Measurements from ENCODE around the gene HAUS5. TPM values are rescaled to one million over a fixed set of nuclear protein-coding genes. Genes with fewer than 3 reads are reported as not detected.

HAUS5 gene
- total RNA-seq, 1 experiment from 2014 or later, result 31.7 TPM

DNA sequence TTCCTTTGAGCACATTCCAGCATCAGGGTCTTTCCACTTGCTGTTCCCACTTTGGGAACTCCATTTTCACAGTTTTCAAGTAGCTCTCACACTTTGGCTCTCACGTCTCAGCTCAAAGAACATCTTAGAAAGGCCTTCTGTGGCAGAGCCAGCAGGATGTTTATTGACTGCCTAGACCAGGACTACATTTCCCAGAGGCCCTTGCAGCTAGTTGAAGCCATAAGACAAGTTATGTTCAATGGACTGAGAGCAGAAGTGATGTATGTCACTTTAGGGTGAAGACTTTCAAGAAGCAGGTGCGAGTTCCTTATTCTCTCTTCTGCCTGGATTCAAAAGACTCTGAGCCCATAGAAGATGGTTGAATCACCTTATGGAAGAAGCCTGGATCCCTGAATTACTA, 4.3 kb upstream of the HAUS5 start (continued):
- TF ChIP-seq ZFX (IDR thresholded peaks at IDR 0.05), result no peak
- TF ChIP-seq, protein P1, sequence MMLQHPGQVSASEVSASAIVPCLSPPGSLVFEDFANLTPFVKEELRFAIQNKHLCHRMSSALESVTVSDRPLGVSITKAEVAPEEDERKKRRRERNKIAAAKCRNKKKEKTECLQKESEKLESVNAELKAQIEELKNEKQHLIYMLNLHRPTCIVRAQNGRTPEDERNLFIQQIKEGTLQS (IDR thresholded peaks at IDR 0.05), result no peak

DNA sequence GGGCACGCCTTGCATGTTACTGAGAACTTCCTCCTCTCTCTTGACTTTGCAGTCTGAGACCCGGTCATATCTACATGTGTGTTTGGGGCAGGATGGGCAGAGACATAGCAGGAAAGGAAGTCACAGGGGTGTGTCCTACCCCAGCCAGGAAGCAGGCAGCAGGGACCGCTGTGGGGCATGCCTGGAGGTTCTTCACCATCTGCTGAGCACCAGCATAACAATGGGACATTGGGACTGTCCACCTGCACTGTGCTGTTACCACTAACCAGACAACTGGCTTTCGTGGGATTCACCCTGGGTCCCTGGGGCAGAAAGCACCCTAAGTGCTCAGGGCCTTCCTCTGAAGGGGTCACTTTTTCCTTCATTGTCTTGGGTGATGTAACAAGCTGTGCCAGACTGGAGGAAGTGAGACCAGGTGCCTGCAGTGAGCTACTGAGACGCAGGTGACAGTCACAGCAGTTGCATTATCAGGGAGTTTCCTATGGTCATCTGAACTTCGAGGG, 2.6 kb upstream of the HAUS5 start:
- no TSS peak for BruUV-seq (replicated peaks)

More for the DNA sequence above, 2.6 kb upstream of the HAUS5 start:
- ChIA-PET RAD21 (ENCODE audit: low non-redundant PET in 1 of 2, low total read pairs in 2 of 2, uncharacterized antibody in 2 of 2, unreplicated experiment in 2 of 2) (no interaction called here), POLR2A (no interaction called here), CTCF (no interaction called here)
- no peak overlapping the region for H3K9ac ChIP-seq (ENCODE audit: low read length)
- H3K4me2 ChIP-seq (ENCODE audit: low read length), result no peak overlapping the region
- peaks cover 0 to 3% of the 10 kb centered on the region in 2 experiments; a peak in 1 of 4 replicates for H3K9me3 ChIP-seq (ENCODE audit: control insufficient read depth in 1 of 2, insufficient read depth in 1 of 2, low read depth in 1 of 2, low read length in 2 of 2)
- H4K20me1 ChIP-seq (ENCODE audit: insufficient read depth), result no peaks in the 10 kb centered on the region
- intact Hi-C loops (cut with micrococcal nuclease), result no loop called here
- H3K79me2 ChIP-seq (ENCODE audit: insufficient read depth, low read length), result peaks cover 5% of the 10 kb centered on the region; the same call in 1 of the 2 replicates
- no peaks in the 10 kb centered on the region; a peak in 1 of 4 replicates for H3K36me3 ChIP-seq (ENCODE audit: control insufficient read depth in 1 of 2, insufficient read depth in 2 of 2, low read length in 2 of 2)
- H3K9me2 ChIP-seq (ENCODE audit: insufficient read depth), result no peaks in the 10 kb centered on the region
- H3K4me1 ChIP-seq (ENCODE audit: control insufficient read depth in 1 of 2, insufficient read depth in 2 of 2, low read length in 2 of 2), result peaks cover 12 to 23% of the 10 kb centered on the region in 2 experiments
- TF ChIP-seq ZFX (IDR thresholded peaks at IDR 0.05) (no peak), EZH2 (IDR thresholded peaks at IDR 0.05) (no peak), ZNF274 (IDR thresholded peaks at IDR 0.05; ENCODE audit: low read depth, low read length) (no peak), SP1 (IDR thresholded peaks at IDR 0.05; ENCODE audit: low read depth) (no peak), SIN3A (IDR thresholded peaks at IDR 0.05; ENCODE audit: low read depth) (no peak), CBX3 (IDR thresholded peaks at IDR 0.05; ENCODE audit: low read depth) (no peak), MAX (IDR thresholded peaks at IDR 0.05) (no peak), EZH2phosphoT487 (IDR thresholded peaks at IDR 0.05; ENCODE audit: borderline replicate concordance) (no peak), FOSL1 (IDR thresholded peaks at IDR 0.05; ENCODE audit: low read depth) (no peak), ELF1 (IDR thresholded peaks at IDR 0.05; ENCODE audit: borderline replicate concordance, low read depth) (no peak), RAD21 (IDR thresholded peaks at IDR 0.05; ENCODE audit: low read depth) (no peak), JUND (IDR thresholded peaks at IDR 0.05) (no peak), SRF (IDR thresholded peaks at IDR 0.05; ENCODE audit: low read depth) (no peak), CEBPB (IDR thresholded peaks at IDR 0.05; ENCODE audit: low read depth) (no peak)
- TF ChIP-seq, protein P2, sequence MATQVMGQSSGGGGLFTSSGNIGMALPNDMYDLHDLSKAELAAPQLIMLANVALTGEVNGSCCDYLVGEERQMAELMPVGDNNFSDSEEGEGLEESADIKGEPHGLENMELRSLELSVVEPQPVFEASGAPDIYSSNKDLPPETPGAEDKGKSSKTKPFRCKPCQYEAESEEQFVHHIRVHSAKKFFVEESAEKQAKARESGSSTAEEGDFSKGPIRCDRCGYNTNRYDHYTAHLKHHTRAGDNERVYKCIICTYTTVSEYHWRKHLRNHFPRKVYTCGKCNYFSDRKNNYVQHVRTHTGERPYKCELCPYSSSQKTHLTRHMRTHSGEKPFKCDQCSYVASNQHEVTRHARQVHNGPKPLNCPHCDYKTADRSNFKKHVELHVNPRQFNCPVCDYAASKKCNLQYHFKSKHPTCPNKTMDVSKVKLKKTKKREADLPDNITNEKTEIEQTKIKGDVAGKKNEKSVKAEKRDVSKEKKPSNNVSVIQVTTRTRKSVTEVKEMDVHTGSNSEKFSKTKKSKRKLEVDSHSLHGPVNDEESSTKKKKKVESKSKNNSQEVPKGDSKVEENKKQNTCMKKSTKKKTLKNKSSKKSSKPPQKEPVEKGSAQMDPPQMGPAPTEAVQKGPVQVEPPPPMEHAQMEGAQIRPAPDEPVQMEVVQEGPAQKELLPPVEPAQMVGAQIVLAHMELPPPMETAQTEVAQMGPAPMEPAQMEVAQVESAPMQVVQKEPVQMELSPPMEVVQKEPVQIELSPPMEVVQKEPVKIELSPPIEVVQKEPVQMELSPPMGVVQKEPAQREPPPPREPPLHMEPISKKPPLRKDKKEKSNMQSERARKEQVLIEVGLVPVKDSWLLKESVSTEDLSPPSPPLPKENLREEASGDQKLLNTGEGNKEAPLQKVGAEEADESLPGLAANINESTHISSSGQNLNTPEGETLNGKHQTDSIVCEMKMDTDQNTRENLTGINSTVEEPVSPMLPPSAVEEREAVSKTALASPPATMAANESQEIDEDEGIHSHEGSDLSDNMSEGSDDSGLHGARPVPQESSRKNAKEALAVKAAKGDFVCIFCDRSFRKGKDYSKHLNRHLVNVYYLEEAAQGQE (IDR thresholded peaks at IDR 0.05; ENCODE audit: low read depth), result no peak
- TF ChIP-seq, protein P3, sequence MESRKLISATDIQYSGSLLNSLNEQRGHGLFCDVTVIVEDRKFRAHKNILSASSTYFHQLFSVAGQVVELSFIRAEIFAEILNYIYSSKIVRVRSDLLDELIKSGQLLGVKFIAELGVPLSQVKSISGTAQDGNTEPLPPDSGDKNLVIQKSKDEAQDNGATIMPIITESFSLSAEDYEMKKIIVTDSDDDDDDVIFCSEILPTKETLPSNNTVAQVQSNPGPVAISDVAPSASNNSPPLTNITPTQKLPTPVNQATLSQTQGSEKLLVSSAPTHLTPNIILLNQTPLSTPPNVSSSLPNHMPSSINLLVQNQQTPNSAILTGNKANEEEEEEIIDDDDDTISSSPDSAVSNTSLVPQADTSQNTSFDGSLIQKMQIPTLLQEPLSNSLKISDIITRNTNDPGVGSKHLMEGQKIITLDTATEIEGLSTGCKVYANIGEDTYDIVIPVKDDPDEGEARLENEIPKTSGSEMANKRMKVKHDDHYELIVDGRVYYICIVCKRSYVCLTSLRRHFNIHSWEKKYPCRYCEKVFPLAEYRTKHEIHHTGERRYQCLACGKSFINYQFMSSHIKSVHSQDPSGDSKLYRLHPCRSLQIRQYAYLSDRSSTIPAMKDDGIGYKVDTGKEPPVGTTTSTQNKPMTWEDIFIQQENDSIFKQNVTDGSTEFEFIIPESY (IDR thresholded peaks at IDR 0.05; ENCODE audit: extremely low read depth, insufficient replicate concordance, low read length), result no peak
- TF ChIP-seq, protein P1 (IDR thresholded peaks at IDR 0.05), result no peak
- H2AFZ ChIP-seq (ENCODE audit: low read depth, low read length, poor library complexity, severe bottlenecking), result no peak overlapping the region
- no peaks in the 10 kb centered on the region for H3K27me3 ChIP-seq (ENCODE audit: insufficient read depth, low read length)
- DNase-seq (ENCODE audit: low read depth, low spot score) (no peak), ATAC-seq (no peak)
- H3K27ac ChIP-seq (ENCODE audit: low read depth, low read length), result no peak overlapping the region
- H3K4me3 ChIP-seq (replicated peaks in 1 of 2; ENCODE audit: low read depth in 1 of 2, low read length in 2 of 2), result no peak overlapping the region
